ENCODE results near the gene TMEM120B. TPM values are rescaled to one million over a fixed set of nuclear protein-coding genes. Genes with fewer than 3 reads are reported as not detected.
"Not testable (repeated sequence)": the region's sequence is repeated elsewhere in the genome, so short reads cannot be mapped to it uniquely, and the experiment has no call there.

Gene TMEM120B
- total RNA-seq, 1 experiment from 2014 or later: 15.5 TPM

GRCh38 chr12:121753844-121754264 lies 41.3 kb downstream of the TMEM120B start:
- Histone ChIP-seq H3K27me3 (replicated peaks; ENCODE audit: control insufficient read depth, insufficient read depth, low read length) (no peaks in the 10 kb centered on the region), H3K4me3 (ENCODE audit: low read depth, low read length) (no peak overlapping the region), H3K4me1 (peaks cover 7% of the 10 kb centered on the region), H3K36me3 (ENCODE audit: control insufficient read depth, insufficient read depth, low read length) (no peaks in the 10 kb centered on the region; the same call in 1 of the 2 replicates), H3K9me3 (no peaks in the 10 kb centered on the region)
- CTCF ChIA-PET: no interaction called here
- no peak for TF ChIP-seq CTCF (IDR thresholded peaks at IDR 0.05; ENCODE audit: insufficient read depth in 1 of 2, low read depth in 1 of 2, low read length in 1 of 2, severe bottlenecking in 1 of 2, unreplicated experiment in 1 of 2)
- Mint-ChIP-seq H3K9me3 (ENCODE audit: unreplicated experiment) (no peaks in the 10 kb centered on the region), H3K4me1 (ENCODE audit: low read depth, unreplicated experiment) (peaks cover 3% of the 10 kb centered on the region), H3K27ac (ENCODE audit: unreplicated experiment) (no peak overlapping the region), H3K27me3 (ENCODE audit: insufficient read depth, unreplicated experiment) (no peaks in the 10 kb centered on the region), H3K36me3 (ENCODE audit: insufficient read depth, unreplicated experiment) (peaks cover 7% of the 10 kb centered on the region), H3K4me3 (ENCODE audit: unreplicated experiment) (no peak overlapping the region)
- POLR2A ChIA-PET: no interaction called here
- no peak for DNase-seq
- intact Hi-C loops (cut with micrococcal nuclease; ENCODE audit: unreplicated experiment): no loop called here
- BruUV-seq (replicated peaks): no TSS peak

GRCh38 chr12:121754836-121755235 lies 42.3 kb downstream of the TMEM120B start:
- H3K27me3 Mint-ChIP-seq (ENCODE audit: insufficient read depth, unreplicated experiment): no peaks in the 10 kb centered on the region
- H3K4me3 Mint-ChIP-seq (ENCODE audit: unreplicated experiment): no peak overlapping the region
- H3K9me3 ChIP-seq: no peaks in the 10 kb centered on the region
- no peak for TF ChIP-seq CTCF (IDR thresholded peaks at IDR 0.05; ENCODE audit: insufficient read depth in 1 of 2, low read depth in 1 of 2, low read length in 1 of 2, severe bottlenecking in 1 of 2, unreplicated experiment in 1 of 2)
- H3K4me1 Mint-ChIP-seq (ENCODE audit: low read depth, unreplicated experiment): no peaks in the 10 kb centered on the region
- CTCF ChIA-PET: interaction anchor here (0.5 kb wide), 1 partner anchor 786 kb away, joined by 5 read pairs; no protein-coding TSS in a partner anchor
- POLR2A ChIA-PET: no interaction called here
- H3K27ac Mint-ChIP-seq (ENCODE audit: unreplicated experiment): no peak overlapping the region
- DNase-seq: no peak
- no peak overlapping the region for H3K4me3 ChIP-seq (ENCODE audit: low read depth, low read length)
- H3K4me1 ChIP-seq: no peaks in the 10 kb centered on the region
- H3K27me3 ChIP-seq (replicated peaks; ENCODE audit: control insufficient read depth, insufficient read depth, low read length): no peaks in the 10 kb centered on the region
- H3K36me3 Mint-ChIP-seq (ENCODE audit: insufficient read depth, unreplicated experiment): no peaks in the 10 kb centered on the region
- no peaks in the 10 kb centered on the region; the same call in 1 of the 2 replicates for H3K36me3 ChIP-seq (ENCODE audit: control insufficient read depth, insufficient read depth, low read length)
- no TSS peak for BruUV-seq (replicated peaks)
- no peaks in the 10 kb centered on the region for H3K9me3 Mint-ChIP-seq (ENCODE audit: unreplicated experiment)
- intact Hi-C loops (cut with micrococcal nuclease; ENCODE audit: unreplicated experiment): no loop called here

- no peak overlapping the region for H3K4me3 ChIP-seq (ENCODE audit: low read depth, low read length)
- no peaks in the 10 kb centered on the region for H3K4me1 ChIP-seq
- TF ChIP-seq CTCF (IDR thresholded peaks at IDR 0.05; ENCODE audit: insufficient read depth in 1 of 2, low read depth in 1 of 2, low read length in 1 of 2, severe bottlenecking in 1 of 2, unreplicated experiment in 1 of 2): no peak
- no peaks in the 10 kb centered on the region for H3K36me3 ChIP-seq (ENCODE audit: control insufficient read depth, insufficient read depth, low read length)
- Mint-ChIP-seq H3K4me3 (ENCODE audit: unreplicated experiment) (no peak overlapping the region), H3K27ac (ENCODE audit: unreplicated experiment) (no peak overlapping the region), H3K4me1 (ENCODE audit: low read depth, unreplicated experiment) (no peaks in the 10 kb centered on the region), H3K9me3 (ENCODE audit: unreplicated experiment) (no peaks in the 10 kb centered on the region), H3K36me3 (ENCODE audit: insufficient read depth, unreplicated experiment) (no peaks in the 10 kb centered on the region), H3K27me3 (ENCODE audit: insufficient read depth, unreplicated experiment) (no peaks in the 10 kb centered on the region)
- intact Hi-C loops (cut with micrococcal nuclease; ENCODE audit: unreplicated experiment): no loop called here
- no peaks in the 10 kb centered on the region for H3K27me3 ChIP-seq (replicated peaks; ENCODE audit: control insufficient read depth, insufficient read depth, low read length)
- no peaks in the 10 kb centered on the region for H3K9me3 ChIP-seq
- ChIA-PET CTCF (no interaction called here), POLR2A (no interaction called here)
- DNase-seq: no peak
- no TSS peak for BruUV-seq (replicated peaks)
Measured at GRCh38 chr12:121755591-121755990, 43.0 kb downstream of the TMEM120B start.

GRCh38 chr12:121758536-121758935 lies 46.0 kb downstream of the TMEM120B start:
- H3K36me3 ChIP-seq (ENCODE audit: control insufficient read depth, insufficient read depth, low read length); H3K9me3 Mint-ChIP-seq (ENCODE audit: unreplicated experiment); H3K27me3 Mint-ChIP-seq (ENCODE audit: insufficient read depth, unreplicated experiment); H3K4me3 Mint-ChIP-seq (ENCODE audit: unreplicated experiment); H3K9me3 ChIP-seq; DNase-seq; H3K4me1 ChIP-seq; H3K4me3 ChIP-seq (ENCODE audit: low read depth, low read length); H3K27ac Mint-ChIP-seq (ENCODE audit: unreplicated experiment); H3K27me3 ChIP-seq (replicated peaks; ENCODE audit: control insufficient read depth, insufficient read depth, low read length); POLR2A ChIA-PET; BruUV-seq (replicated peaks); H3K36me3 Mint-ChIP-seq (ENCODE audit: insufficient read depth, unreplicated experiment); H3K4me1 Mint-ChIP-seq (ENCODE audit: low read depth, unreplicated experiment); intact Hi-C loops (cut with micrococcal nuclease; ENCODE audit: unreplicated experiment): not testable (repeated sequence)
- CTCF ChIA-PET: interaction anchor here (0.7 kb wide), 1 partner anchor 20 kb away, joined by 5 read pairs; no protein-coding TSS in a partner anchor
